NCI-H146 treated with DMSO at 0.1 percent for 48 hours (cell line): Measurements from ENCODE around the gene NFKB1.
A peak's percentile ranks its signal among the peaks of the same experiment; 100 is the strongest.
"Not testable (repeated sequence)": the region's sequence is repeated elsewhere in the genome, so short reads cannot be mapped to it uniquely, and the experiment has no call there.

ENCODE experiments used
- DNase-seq: peaks from one replicate; lab custom pipeline; 2025; ENCODE audit not compliant: unreplicated experiment; lab: John Stamatoyannopoulos, UW

Gene NFKB1, protein sequence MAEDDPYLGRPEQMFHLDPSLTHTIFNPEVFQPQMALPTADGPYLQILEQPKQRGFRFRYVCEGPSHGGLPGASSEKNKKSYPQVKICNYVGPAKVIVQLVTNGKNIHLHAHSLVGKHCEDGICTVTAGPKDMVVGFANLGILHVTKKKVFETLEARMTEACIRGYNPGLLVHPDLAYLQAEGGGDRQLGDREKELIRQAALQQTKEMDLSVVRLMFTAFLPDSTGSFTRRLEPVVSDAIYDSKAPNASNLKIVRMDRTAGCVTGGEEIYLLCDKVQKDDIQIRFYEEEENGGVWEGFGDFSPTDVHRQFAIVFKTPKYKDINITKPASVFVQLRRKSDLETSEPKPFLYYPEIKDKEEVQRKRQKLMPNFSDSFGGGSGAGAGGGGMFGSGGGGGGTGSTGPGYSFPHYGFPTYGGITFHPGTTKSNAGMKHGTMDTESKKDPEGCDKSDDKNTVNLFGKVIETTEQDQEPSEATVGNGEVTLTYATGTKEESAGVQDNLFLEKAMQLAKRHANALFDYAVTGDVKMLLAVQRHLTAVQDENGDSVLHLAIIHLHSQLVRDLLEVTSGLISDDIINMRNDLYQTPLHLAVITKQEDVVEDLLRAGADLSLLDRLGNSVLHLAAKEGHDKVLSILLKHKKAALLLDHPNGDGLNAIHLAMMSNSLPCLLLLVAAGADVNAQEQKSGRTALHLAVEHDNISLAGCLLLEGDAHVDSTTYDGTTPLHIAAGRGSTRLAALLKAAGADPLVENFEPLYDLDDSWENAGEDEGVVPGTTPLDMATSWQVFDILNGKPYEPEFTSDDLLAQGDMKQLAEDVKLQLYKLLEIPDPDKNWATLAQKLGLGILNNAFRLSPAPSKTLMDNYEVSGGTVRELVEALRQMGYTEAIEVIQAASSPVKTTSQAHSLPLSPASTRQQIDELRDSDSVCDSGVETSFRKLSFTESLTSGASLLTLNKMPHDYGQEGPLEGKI

DNA sequence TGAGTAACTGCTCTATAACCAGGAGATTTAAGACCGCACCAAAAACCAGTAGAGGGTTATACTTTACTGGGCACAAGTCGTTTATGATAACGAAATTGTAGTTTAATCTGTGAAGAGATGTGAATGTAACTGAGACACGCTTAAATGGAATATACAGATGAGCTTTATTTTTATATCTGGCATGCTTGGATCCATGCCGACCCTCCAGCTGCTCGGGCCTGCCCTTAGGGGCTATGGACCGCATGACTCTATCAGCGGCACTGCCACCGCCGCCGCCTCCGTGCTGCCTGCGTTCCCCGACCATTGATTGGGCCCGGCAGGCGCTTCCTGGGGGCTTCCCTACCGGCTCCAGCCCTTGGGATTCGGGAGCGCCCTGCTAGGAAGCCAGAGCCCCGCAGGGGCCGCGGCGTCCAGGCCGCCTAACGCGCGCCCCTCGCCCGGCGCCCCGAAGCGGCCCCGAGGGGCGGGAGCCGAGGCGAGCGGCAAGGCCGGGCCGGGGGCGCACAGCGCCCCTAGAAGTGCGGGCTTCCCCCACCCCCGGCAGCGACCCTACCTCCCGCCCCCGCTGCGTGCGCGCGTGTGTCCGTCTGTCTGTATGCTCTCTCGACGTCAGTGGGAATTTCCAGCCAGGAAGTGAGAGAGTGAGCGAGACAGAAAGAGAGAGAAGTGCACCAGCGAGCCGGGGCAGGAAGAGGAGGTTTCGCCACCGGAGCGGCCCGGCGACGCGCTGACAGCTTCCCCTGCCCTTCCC is at the start of gene NFKB1:
NFKB1 (plus strand) TSS at position 664 of the 751 bp plus-strand sequence. CDS start 24,160 bp downstream, outside the sequence.
- DNase-seq, result peak; percentile 4

DNA sequence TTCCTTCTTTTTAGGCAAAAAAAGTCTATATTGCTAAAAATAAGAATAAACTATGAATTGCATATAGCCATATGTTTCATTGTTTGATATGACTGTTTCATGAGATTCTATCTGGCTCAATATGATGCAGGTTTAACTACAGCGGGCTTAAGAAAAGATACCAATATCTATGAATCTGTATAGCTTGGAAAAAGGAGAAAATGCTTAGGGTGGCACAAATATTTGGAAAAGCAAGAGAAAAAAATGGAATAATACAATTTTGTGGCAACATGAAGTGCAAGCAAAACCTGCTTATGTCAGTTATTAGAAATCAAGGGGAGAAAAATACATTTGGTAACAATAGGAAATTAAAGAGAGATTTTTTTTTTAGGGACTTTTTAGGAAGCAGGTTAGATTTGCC is 48.3 kb upstream of the NFKB1 start:
- no peak for DNase-seq

DNA sequence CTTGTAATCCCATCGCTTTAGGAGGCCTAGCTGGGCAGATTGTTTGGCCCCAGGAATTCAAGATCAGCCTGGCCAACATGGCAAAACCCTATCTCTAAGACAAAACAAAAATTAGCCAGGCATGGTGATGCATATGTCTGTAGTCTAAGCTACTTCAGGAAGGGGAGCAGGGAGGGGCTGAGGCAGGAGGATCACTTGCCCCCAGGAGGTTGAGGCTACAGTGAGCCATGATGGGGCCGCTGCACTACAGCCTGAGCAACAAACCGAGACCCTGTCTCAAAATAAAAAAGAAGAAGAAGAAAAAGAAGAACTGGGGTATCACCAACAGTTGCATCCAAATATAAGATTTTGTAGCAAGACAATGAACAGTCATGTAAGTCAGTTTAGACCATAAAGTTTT is 47.3 kb upstream of the NFKB1 start:
- no peak for DNase-seq

DNA sequence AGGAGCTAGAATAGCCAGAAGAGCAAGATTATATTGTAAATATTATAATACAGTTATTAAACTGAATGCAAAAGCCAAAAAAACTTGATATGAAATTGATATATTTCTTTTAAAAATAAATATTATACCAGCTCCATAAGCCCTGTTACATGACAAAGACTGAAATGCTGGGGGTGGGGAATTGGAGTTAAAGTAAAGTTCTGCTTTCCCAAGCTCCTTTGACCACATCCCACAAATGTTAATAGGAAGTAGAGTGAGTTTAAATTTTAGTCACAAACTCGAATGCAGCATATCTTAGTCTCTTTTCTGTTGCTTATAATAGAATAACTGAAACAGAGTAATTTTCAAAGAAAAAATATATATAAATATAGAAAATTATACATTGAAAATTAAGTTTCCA is 46.9 kb upstream of the NFKB1 start:
- DNase-seq, result no peak

DNA sequence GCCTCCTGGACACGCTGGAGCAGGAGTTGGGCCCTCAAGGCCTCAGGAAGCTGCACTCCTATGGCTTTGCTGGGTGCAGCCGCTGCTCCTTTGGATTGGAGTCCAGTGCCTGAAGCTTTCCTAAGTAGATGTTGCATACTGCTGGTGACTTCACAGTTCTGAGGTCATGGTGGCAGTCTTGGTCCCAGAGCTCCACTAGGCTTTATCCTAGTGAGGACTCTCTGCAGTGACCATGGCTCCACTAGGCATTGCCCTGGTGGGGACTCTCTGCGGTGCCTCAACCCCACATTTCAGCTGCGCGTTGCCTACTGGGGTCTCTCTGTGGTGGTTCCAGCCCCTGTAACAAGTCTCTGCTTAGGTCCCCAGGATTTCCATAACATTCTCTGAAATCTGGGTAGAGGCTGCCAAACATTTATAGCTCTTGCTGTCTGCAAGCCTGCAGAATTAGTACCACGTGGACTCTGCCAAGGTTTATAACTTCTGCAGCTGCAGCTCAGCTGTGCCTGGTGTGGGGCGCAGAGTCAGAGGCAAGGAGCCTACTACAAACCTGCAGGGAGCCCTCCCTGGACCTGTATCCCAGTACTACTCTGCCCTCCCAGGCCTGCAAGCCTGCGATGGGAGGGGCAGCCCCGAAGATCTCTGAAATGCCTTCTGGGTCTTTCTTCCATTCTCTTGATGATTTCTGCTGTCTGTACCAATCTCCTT is 46.0 kb upstream of the NFKB1 start:
- DNase-seq, result no peak

DNA sequence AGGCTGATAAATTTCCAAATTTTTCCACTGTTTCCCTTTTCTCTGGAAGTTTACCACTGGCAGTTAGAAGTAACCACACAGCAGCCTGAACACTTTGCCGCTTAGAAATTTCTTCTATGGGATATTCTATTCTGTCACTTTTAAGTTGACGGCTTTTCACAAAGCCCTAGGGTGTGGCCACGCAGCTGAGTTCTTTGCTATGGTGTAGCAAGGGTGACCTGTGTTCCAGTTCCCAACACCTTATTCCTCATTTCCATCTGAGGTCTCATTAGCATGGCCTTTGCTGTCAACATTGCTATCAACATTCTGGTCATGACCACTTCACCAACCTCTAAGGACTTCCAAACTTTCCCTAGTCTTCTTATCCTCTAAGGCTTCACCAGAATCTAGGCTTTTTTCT is 45.4 kb upstream of the NFKB1 start:
- DNase-seq, result no peak

DNA sequence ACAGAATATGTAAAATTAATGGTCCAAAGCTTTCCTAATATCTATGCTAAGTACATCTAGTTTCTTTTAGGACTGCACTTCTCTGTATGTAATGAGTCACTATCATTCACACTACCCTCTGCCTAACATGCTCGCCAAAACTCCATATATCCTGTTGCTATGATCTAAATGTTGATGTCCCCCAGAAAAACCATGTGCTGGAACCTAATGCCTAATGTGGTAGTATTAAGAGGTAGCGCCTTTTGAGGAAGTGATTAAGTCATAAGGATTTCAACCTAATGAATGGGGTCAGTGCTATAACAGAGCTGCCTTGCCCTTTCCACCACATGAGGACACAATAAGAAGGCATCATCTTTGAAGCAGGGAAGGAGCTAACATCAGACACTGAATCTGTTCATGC is 34.9 kb upstream of the NFKB1 start:
- DNase-seq, result no peak

DNA sequence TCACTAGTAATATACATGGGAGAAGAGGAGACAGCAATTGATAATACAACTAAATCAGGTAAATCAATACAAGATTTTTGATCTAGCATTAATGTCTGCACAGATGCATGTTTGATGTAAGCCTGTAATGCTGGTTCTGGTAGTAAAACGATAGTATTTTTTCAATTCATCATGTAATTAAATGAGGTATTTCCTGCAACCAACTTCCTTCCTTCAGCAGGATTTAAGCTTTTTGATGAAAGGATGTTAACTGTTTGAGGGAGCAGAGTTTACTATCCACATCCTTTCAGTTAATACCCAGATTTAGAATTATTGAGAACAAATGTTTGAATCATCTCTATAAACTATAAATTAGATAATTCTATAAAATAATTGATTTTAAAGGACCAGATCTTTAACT is 31.4 kb upstream of the NFKB1 start:
- DNase-seq, result no peak

DNA sequence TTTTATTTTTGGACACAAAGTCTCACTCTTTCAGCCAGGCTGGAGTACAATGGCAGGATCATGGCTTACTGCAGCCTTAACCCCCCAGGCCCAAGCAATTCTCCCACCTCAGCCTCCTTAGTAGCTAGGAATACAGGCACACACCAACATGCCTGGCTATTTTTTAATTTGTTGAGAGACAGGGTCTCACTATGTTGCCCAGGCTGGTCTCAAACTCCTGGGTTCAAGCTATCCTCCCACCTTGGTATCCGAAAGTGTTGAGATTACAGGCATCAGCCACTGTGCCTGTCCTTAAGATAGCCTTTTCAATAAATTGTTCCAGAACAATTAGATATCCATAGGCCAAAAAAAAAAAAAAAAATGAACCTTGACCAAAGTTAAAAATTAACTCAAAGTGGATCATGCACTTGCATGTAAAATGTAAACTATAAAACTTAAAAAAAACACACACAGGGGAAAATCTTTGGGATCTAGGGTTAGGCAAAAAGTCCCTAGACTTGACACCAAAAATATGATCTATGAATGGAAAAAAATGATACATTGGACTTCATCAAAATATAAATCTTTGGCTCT is 28.6 kb upstream of the NFKB1 start:
- DNase-seq, result no peak

DNA sequence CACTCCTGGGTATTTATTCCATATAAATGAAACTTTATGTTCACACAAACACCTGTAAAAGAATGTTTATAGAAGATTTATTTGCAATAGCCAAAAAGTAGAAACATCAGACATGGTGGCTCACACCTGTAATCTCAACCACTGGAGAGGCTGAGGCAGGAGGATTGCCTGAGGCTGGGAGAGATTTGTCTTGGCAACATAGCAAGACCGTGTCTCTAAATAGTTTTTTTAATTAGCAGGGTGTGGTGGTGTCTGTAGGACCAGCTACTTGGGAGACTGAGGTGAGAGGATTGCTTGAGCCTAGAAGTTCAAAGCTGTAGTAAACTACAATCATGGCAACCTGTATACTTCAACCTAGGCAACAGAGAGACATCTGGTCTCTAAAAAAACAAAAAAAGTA is 27.7 kb upstream of the NFKB1 start:
- no peak for DNase-seq

DNA sequence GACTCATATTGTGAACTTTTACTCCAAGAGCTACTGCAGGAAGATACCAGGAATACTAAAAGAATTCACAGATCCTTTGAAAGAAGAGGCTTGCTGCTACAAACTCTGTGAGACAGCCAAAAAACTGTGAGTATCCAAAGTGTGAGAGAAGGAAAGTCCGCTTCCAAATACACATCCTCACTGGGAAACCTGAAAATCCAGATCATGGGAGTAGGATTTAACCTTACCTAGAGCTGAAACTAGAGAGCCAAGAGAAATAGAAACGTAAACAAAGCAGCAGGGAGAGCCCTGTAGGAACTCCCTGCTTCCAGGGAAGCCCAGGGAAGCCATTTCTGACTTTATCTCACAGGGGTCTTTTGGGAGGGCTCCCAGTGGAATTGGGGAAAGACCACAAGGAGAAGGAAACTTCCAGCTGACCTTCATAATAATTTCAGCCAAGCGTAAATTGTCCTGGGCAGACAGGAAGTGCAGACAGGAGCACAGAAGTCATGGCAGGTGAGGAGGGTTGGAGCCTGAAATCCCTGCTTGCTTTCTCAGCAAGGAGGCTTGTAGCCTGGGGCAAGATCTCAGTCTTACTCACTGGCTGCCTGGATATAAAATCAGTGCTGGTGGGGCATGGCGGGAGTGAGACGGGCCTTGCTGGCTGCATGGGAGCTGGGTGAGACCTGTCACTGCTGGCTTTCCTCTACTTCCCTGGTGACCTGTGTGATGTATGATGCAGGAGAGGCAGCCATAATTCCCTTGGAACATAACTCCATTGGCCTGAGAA is 26.2 kb upstream of the NFKB1 start:
- no peak for DNase-seq

DNA sequence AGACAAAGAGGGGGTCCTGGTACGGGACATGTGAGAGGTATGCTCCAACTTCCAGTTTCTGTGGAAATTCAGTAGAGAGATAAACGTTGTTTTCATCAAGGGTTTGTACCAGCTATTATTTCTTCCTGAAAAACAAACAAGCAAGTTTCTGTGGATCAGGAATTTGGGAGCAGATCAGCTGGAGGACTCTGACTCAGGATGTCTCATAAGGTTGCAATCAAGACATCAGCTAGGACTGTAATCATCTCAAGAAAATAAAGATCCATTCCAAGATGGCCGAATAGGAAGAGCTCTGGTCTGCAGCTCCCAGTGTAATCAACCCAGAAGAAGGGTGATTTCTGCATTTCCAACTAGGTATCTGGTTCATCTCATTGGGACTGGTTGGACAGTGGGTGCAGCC is 23.5 kb upstream of the NFKB1 start:
- DNase-seq, result no peak

DNA sequence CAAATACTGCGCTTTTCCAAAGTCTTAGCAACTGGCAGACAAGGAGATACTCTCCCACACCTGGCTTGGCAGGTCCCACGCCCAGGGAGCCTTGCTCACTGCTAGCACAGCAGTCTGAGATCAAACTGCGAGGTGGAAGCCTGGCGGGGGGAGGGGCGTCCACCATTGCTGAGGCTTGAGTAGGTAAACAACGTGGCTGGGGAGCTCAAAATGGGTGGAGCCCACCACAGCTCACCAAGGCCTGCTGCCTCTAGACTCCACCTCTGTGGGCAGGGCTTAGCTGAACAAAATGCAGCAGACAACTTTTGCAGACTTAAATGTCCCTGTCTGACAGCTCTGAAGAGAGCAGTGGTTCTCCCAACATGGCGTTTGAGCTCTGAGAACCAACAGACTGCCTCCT is 23.0 kb upstream of the NFKB1 start:
- DNase-seq, result no peak

DNA sequence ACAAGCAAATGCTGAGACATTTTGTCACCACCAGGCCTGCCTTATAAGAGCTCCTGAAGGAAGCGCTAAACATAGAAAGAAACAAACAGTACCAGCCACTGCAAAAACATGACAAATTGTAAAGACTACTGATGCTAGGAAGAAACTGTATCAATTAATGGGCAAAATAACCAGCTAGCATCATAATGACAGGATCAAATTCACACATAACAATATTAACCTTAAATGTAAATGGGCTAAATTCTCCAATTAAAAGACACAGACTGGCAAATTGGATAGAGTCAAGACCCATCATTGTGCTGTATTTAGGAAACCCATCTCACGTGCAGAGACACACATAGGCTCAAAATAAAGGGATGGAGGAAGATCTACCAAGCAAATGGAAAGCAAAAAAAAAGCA is 21.3 kb upstream of the NFKB1 start:
- not testable (repeated sequence) for DNase-seq

DNA sequence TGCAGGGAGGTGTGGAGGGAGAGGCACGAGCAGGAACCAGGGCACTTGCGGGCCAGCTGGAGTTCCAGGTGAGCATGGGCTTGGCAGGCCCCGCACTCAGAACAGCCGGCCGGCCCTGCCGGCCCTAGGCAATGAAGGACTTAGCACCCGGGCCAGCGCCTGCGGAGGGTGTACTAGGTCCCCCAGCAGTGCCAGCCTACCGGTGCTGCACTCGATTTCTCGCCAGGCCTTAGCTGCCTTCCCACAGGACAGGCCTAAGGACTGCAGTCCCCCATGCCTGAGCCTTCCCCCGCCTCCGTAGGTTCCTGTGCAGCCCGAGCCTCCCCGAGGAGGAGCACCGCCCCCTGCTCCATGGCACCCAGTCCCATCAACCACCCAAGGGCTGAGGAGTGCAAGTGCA is 18.0 kb upstream of the NFKB1 start:
- DNase-seq, result no peak

DNA sequence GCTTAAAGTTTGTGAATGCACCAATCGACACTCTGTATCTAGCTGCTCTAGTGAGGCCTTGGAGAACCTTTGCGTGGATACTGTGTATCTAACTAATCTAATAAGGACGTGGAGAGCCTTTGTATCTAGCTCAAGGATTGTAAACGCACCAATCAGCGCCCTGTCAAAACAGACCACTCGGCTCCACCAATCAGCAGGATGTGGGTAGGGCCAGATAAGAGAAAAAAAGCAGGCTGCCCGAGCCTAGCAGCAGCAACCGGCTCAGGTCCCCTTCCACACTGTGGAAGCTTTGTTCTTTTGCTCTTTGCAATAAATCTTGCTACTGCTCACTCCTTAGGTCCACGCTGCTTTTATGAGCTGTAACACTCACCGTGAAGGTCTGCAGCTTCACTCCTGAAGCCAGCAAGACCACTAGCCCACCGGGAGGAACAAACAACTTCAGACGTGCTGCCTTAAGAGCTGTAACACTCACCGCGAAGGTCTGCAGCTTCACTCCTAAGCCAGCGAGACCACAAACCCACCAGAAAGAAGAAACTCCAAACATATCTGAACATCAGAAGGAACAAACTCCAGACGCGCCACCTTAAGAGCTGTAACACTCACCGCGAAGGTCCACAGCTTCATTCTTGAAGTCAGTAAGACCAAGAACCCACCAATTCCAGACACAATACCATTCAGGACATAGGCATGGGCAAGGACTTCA is 17.0 kb upstream of the NFKB1 start:
- DNase-seq, result not testable (repeated sequence)

DNA sequence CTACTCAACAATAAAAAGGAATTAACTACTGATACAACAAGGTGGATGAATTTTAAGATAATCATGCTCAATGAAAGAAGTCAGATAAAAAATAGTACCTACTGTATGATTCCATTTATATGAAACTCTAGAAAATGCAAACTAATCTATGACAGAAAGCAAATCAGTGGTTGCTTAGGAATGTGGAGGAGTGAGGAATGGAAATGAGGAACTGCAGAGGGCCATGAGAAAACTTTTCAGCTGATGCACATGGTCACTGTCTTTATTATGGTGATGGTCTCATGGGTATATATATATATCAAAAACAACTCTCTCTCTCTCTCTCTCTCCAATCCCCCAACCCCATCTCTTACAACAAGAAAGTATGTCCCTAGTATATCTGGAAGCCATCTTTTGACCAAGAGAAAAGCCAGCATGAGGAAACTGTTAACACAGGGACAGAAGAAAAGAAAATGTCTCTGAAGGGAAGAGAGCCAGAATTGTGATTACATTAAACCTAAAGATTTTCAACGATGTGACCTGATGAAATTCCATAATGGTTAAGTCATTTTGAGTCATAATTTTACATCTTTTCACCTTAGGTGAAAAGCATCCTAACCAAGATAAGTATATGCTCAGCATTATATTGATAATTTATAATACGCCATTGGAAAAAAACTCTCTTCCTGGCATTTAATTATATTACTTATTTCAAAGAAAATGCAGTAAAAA is 8.5 kb upstream of the NFKB1 start:
- no peak for DNase-seq

DNA sequence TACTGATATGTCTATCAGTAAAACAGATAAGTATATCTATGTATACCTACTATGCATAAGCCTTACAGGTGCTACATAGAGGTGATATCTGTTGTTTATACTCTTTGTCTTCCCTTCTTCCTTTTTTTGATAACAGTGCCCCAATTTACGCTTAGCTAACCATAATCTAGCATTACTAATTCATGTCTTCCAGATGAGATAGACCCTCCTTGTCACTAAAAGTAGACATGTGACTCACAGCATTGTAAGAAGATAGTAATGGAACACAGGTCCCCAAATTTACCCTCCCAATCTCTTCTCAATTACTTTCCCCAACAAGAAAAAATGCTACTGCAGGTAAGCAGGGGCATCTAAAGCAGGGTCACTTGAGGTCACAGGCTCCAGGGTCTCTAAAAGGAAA is 7.9 kb upstream of the NFKB1 start:
- no peak for DNase-seq
